Kidney (tissue), 14 donors: ENCODE results near the gene ALDH1L1. TPM values are rescaled to one million over a fixed set of nuclear protein-coding genes. Genes with fewer than 3 reads are reported as not detected.

ENCODE experiments used
- DNase-seq, 5 donors: peaks; one replicate each; pipeline ENCODE4 v3.0.0-alpha.2; 2013 to 2020
- FAIRE-seq: peaks from 2 replicates; lab custom pipeline; 2012; peaks lifted over from hg19 to GRCh38; lab: Jason Lieb, UNC
- H3K27ac ChIP-seq, 2 donors: one replicate each; pipeline ENCODE4 v1.7.0; 2013; ENCODE audit warnings: low read depth in 2 of 2, low read length in 2 of 2, inconsistent platforms in 1 of 2
- H3K27me3 ChIP-seq: one replicate; pipeline ENCODE4 v1.7.1; 2013; ENCODE audit warnings: low read length, inconsistent platforms; ENCODE audit not compliant: control insufficient read depth, insufficient read depth
- H3K36me3 ChIP-seq, 3 donors: one replicate each; pipeline versions ENCODE4 v1.7.0 to v1.7.1; 2013; ENCODE audit warnings: low read length in 3 of 3, control low read depth in 1 of 3, inconsistent platforms in 1 of 3; ENCODE audit not compliant: insufficient read depth in 3 of 3, control insufficient read depth in 2 of 3
- H3K4me1 ChIP-seq, 3 donors: one replicate each; pipeline versions ENCODE4 v1.7.0 to v1.7.1; 2013; ENCODE audit warnings: low read length in 3 of 3, inconsistent platforms in 1 of 3, low read depth in 1 of 3; ENCODE audit not compliant: control insufficient read depth in 2 of 3, insufficient read depth in 2 of 3
- H3K4me3 ChIP-seq, 3 donors: one replicate each; pipeline versions ENCODE4 v1.7.0 to v1.8.1; 2013; ENCODE audit warnings: low read length in 3 of 3, control low read depth in 1 of 3, inconsistent platforms in 1 of 3
- H3K9ac ChIP-seq, 3 donors: one replicate each; pipeline versions ENCODE4 v1.7.0 to v1.7.1; 2013; ENCODE audit warnings: low read length in 3 of 3, control low read depth in 1 of 3, inconsistent platforms in 1 of 3
- H3K9me3 ChIP-seq, 3 donors: one replicate each; pipeline versions ENCODE4 v1.7.0 to v1.7.1; 2013; ENCODE audit warnings: low read length in 3 of 3, control low read depth in 1 of 3, inconsistent platforms in 1 of 3; ENCODE audit not compliant: control insufficient read depth in 2 of 3, insufficient read depth in 1 of 3
- intact Hi-C: fragments of 100-400 bp; cut with DNase I; formaldehyde crosslinking; loops from one replicate; pipeline ENCODE4 v1.11.1; 2022
- polyA plus RNA-seq: library from polyadenylated mRNA; stranded (reverse); fragments of 350-450 nt; fragmentation: Illumina TruSeq; extraction: RNeasy Lipid Tissue Mini Kit (QIAGEN cat#74804); gene quantifications from one replicate; pipeline ENCODE4 v1.2.3, GENCODE V29; 2014; ENCODE audit warnings: low read depth, low replicate concordance; ENCODE audit not compliant: insufficient read depth
- total RNA-seq: library from RNA; stranded (reverse); fragmentation: NEBNext Ultra II Directional; extraction: Animal tissue kit (Norgen Biotek cat#: 25700); gene quantifications from one replicate; pipeline ENCODE4 v1.2.1, GENCODE V29; 2021
- TF ChIP-seq, protein P1 (sequence below): IDR thresholded peaks from 3 replicates; pipeline ENCODE4 v1.5.1; 2012; ENCODE audit warnings: mild to moderate bottlenecking, moderate library complexity, borderline replicate concordance; ENCODE audit not compliant: insufficient read depth; ENCODE audit errors: extremely low read depth
- donor health status: control.
- donor health status: control.
- donor health status: control.
- donor health status: control.
- donor health status: control.
- donor health status: DM: yes; HTN: yes; CAD: no.
- donor health status: Normal renal cell carcinoma (clear cell type).

ALDH1L1 gene
- total and polyA plus RNA-seq, 2 donors from 2014 or later: 60.0 to 199 TPM

DNA sequence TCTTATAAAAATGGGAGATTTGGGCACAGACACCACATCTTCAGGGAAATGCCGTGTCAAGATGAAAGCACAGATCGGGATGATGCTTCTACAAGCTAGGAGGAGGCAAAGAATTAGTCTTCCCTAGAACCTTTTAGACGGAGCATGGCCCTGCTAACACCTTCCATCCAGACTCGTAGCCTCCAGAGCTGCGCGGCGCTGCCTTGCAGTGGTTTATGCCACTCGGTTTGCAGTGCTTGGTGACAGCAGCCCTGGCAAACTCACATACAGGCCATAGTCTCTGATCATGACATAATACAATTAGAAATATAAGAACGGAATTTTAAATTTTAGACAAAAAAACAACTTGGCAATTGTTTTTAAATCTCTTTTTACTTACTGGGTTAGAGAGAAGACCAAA lies 59.3 kb downstream of the ALDH1L1 start:
- intact Hi-C loops: loop anchor here (10.0 kb wide), 1 partner anchor 254 kb away; no protein-coding TSS in a partner anchor

DNA sequence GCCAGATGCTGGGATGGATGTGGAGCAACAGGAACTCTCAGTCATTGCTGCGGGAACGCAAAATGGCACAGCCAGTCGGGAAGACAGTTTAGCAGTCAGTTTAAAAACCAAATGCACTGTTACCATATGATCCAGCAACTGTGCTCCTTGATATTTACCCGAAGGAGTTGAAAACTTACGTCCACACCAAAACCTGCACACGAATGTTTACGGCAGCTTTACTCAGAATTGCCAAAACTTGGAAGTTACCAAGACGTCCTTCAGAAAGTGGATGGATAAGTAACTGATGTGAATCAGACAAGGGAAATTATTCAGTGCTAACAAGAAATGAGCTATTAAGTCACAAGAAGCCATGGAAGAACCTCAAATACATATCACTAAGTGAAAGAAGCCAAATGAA lies 60.4 kb downstream of the ALDH1L1 start:
- TF ChIP-seq, protein P1, sequence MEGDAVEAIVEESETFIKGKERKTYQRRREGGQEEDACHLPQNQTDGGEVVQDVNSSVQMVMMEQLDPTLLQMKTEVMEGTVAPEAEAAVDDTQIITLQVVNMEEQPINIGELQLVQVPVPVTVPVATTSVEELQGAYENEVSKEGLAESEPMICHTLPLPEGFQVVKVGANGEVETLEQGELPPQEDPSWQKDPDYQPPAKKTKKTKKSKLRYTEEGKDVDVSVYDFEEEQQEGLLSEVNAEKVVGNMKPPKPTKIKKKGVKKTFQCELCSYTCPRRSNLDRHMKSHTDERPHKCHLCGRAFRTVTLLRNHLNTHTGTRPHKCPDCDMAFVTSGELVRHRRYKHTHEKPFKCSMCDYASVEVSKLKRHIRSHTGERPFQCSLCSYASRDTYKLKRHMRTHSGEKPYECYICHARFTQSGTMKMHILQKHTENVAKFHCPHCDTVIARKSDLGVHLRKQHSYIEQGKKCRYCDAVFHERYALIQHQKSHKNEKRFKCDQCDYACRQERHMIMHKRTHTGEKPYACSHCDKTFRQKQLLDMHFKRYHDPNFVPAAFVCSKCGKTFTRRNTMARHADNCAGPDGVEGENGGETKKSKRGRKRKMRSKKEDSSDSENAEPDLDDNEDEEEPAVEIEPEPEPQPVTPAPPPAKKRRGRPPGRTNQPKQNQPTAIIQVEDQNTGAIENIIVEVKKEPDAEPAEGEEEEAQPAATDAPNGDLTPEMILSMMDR: no peak
- Histone ChIP-seq H3K27ac (no peak overlapping the region), H3K4me3 (no peak overlapping the region), H3K9me3 (no peaks in the 10 kb centered on the region), H3K27me3 (no peaks in the 10 kb centered on the region), H3K9ac (no peak overlapping the region), H3K36me3 (peaks cover 0 to 25% (median 18%) of the 10 kb centered on the region in 3 donors), H3K4me1 (no peaks in the 10 kb centered on the region)
- intact Hi-C loops: loop anchor here (10.0 kb wide), 1 partner anchor 255 kb away; no protein-coding TSS in a partner anchor
- FAIRE-seq (no peak), DNase-seq (peak in 1 of 5 donors; percentile 1)

More for the DNA sequence above, 59.3 kb downstream of the ALDH1L1 start:
- DNase-seq: peak in 1 of 5 donors; percentile 5
- peaks cover 0 to 35% (median 16%) of the 10 kb centered on the region in 3 donors for H3K36me3 ChIP-seq
- no peak overlapping the region for H3K27ac ChIP-seq
- no peaks in the 10 kb centered on the region for H3K9me3 ChIP-seq
- no peak overlapping the region for H3K9ac ChIP-seq
- FAIRE-seq: no peak
- no peak overlapping the region for H3K4me3 ChIP-seq
- H3K27me3 ChIP-seq: no peaks in the 10 kb centered on the region
- H3K4me1 ChIP-seq: no peaks in the 10 kb centered on the region
- TF ChIP-seq, protein P1: no peak

DNA sequence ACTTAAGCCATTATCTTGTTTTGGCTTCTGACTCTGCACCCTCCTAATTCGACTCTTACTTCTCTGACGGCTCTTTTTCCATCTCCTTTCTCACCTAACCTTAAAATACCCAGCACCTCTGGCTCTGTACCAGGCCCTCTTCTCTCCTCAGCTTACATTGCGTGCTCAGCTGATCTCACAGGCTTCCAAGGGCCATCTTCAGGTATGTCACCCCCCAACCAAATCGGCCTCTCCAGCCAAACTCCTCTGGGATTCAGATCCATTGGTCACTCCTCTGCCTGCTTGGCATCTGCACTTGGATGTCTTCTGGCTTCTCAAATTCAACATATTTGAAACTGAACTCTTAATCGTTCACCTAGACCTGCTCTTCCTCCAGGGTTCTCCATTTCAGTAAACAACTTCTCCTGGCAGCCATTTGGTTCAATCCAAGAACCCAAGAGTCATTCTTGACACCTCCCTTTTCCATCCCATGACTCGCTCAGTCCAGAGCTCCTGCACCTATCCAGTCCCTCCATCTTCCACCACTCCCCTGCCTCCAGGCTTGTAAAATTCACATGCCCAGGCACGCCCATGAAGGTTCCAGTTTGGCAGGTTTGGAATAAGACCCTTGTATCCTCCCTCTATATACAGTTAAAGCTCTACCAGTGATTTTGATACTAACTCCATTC lies 61.2 kb downstream of the ALDH1L1 start:
- no peak for FAIRE-seq
- intact Hi-C loops: no loop called here

More for the DNA sequence above, 61.2 kb downstream of the ALDH1L1 start:
- TF ChIP-seq, protein P1: no peak
- Histone ChIP-seq H3K9me3 (no peaks in the 10 kb centered on the region), H3K4me3 (no peak overlapping the region), H3K36me3 (peaks cover 0 to 24% (median 18%) of the 10 kb centered on the region in 3 donors), H3K9ac (no peak overlapping the region), H3K27ac (no peak overlapping the region), H3K27me3 (no peaks in the 10 kb centered on the region), H3K4me1 (no peaks in the 10 kb centered on the region)
- peak in 1 of 5 donors; percentile 4 for DNase-seq
